HG02938 (cell line): Measurements from ENCODE around the gene MTCH2.
A peak's percentile ranks its signal among the peaks of the same experiment; 100 is the strongest.

Experiments used
- ATAC-seq: cut with Tn5 transposase; IDR thresholded peaks from one replicate; pipeline ENCODE4 v1.9.1; 2021; ENCODE audit warnings: mild to moderate bottlenecking, moderate library complexity; ENCODE audit not compliant: unreplicated experiment

Gene MTCH2

GRCh38 chr11:47591764-47592163, 50.6 kb downstream of the MTCH2 start:
- ATAC-seq, result no peak

- no peak for ATAC-seq
Measured at GRCh38 chr11:47589977-47590861, 52.1 kb downstream of the MTCH2 start.

- ATAC-seq, result no peak
Measured at GRCh38 chr11:47589584-47589976, 52.8 kb downstream of the MTCH2 start.

- ATAC-seq, result no peak
Measured at GRCh38 chr11:47589118-47589517, 53.2 kb downstream of the MTCH2 start.

- ATAC-seq, result no peak
Measured at GRCh38 chr11:47587723-47588326, 54.5 kb downstream of the MTCH2 start.

- no peak for ATAC-seq
Measured at GRCh38 chr11:47587039-47587716, 55.2 kb downstream of the MTCH2 start.

GRCh38 chr11:47586098-47586855, 56.1 kb downstream of the MTCH2 start, which contains the start of gene FAM180B:
FAM180B (plus strand) TSS chr11:47586678; CDS start chr11:47586769, 91 bp downstream.
- no peak for ATAC-seq

- ATAC-seq, result no peak
Measured at GRCh38 chr11:47583844-47584243, 58.5 kb downstream of the MTCH2 start.

GRCh38 chr11:47578524-47579494, 63.5 kb downstream of the MTCH2 start, which contains the start of the genes KBTBD4 and NDUFS3:
KBTBD4 (minus strand) TSS chr11:47578970; CDS start chr11:47578951, 19 bp downstream.
NDUFS3 (plus strand) TSS chr11:47579074; CDS start chr11:47579092, 18 bp downstream.
- ATAC-seq, result peak; percentile 91

- no peak for ATAC-seq
Measured at GRCh38 chr11:47577460-47578041, 64.8 kb downstream of the MTCH2 start.

GRCh38 chr11:47573321-47573720, 69.0 kb downstream of the MTCH2 start:
- ATAC-seq, result no peak

GRCh38 chr11:47572715-47573255, 69.6 kb downstream of the MTCH2 start:
- no peak for ATAC-seq

GRCh38 chr11:47571895-47572294, 70.5 kb downstream of the MTCH2 start:
- no peak for ATAC-seq

GRCh38 chr11:47571357-47571729, 71.0 kb downstream of the MTCH2 start:
- ATAC-seq, result no peak

- ATAC-seq, result no peak
Measured at GRCh38 chr11:47570651-47571356, 71.6 kb downstream of the MTCH2 start.

- no peak for ATAC-seq
Measured at GRCh38 chr11:47569646-47570045, 72.7 kb downstream of the MTCH2 start.
